GM21367 (cell line): ENCODE results near the gene TXN2.
"Not testable (repeated sequence)": the region's sequence is repeated elsewhere in the genome, so short reads cannot be mapped to it uniquely, and the experiment has no call there.

ENCODE experiments used
- ATAC-seq: cut with Tn5 transposase; IDR thresholded peaks from one replicate; pipeline ENCODE4 v1.9.1; 2021; ENCODE audit not compliant: unreplicated experiment

The TXN2 gene

GRCh38 chr22:36432592-36433317 is 48.7 kb downstream of the TXN2 start:
- no peak for ATAC-seq

- ATAC-seq, result no peak
Measured at GRCh38 chr22:36431977-36432376, 49.5 kb downstream of the TXN2 start.

DNA sequence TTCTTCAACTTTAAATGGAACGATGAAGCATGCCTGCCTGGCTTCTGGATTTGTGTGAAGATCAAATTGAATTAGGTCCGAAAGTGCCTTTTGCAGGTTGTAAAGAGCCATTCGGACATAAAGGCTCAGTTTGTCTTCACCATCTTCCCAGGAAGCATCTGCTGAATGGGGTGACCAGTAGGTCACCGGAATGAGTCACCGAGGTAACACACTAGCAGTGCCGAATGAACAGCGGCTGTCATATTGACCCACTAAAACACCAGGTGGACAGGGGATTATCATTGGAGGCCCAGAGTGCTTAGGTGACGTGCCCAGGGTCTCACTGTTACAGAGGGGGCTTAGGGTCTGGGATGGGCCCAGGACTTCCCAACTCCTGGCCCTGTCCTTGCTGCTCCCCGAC is 50.6 kb downstream of the TXN2 start:
- ATAC-seq, result no peak

- ATAC-seq, result not testable (repeated sequence)
Measured at GRCh38 chr22:36427952-36428351, 53.5 kb downstream of the TXN2 start.

GRCh38 chr22:36425977-36426523 is 55.4 kb downstream of the TXN2 start:
- no peak for ATAC-seq

DNA sequence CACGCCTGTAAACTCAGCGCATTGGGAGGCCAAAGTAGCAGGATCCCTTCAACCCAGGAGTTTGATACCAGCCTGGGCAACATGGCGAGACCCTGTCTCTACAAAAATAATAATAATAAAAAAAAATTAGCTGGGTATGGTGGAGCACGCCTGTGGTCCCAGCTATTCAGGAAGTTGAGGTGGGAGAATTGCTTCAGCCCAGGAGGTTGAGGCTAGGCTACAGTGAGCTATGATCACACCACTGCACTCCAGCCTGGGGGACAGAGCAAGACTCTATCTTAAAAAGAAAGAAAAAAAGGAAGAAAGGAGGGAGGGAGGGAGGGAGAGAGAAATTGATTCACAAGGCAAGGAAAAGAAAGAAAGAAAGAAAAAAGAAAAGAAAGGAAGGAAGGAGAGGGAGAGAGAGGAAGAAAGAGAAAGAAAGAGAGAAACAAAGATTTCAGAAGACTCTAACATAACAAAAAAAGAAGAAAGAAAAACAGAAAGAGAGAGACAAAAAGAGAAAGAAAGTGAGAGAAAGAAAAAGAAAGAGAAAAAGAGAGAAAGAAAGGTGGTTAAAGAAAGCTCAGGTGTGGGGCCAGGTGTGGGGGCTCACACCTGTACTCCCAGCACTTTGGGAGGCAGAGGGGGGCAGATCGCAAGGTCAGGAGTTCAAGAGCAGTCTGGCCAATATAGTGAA is 56.4 kb downstream of the TXN2 start:
- no peak for ATAC-seq

DNA sequence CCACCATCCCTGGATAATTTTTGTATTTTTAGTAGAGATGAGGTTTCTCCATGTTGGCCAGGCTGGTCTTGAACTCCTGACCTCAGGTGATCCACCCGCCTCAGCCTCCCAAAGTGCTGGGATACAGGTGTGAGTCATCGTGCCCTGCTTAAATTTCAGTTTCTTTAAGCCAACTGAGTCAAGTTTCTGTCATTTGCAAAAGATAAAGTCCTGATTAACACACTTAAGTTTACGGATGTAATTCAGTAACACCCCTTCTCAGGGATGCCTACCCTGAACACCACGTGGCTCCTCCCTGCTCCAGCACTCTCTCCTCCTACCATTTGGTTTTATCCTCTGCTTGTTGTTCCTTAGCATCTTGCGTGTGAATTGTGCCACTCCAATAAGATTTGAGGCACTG is 57.0 kb downstream of the TXN2 start:
- ATAC-seq, result not testable (repeated sequence)

DNA sequence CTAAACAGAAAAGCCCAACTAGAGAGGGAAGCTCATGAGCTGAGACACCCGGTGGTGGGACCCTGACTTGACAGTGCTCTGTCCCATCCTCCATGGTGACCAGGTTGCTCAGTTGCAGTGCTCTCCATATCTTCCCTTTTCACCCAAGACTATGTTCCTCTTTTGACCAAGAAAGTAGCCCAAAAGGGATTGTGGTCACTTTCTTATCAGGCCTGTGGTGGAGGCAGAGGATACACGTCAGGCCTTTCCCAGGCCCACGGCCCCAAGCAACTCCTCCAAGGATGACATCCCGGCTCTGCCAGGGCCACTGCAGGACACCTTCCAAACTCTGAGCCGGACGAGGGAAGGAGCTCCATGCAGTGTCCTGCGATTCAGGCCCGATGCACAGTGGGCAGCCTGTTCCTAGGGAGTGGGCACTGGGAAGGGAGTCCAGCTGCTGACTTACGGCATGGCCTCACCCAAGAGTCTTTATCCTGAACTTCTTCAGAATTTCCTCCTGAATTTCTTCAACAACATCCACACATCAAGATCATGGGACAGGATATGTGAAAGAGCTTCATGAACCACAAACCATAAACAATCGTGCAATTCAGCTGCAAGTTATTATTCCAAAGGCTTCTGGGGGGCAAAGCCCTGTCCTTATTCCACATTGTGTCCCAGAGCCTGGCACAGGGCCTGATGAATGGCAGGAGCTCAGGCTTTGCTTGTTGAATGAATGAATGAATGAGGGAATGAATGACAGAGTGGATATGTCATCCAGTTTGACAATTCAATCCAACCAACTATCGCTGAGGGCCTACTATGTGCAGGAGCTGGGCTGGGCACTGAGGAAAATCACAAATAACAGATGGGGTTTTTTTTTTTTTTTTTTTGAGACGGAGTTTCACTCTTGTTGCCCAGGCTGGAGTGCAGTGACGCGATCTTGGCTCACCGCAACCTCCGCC is 57.7 kb downstream of the TXN2 start:
- no peak for ATAC-seq

GRCh38 chr22:36422287-36423014 is 59.0 kb downstream of the TXN2 start:
- no peak for ATAC-seq

- ATAC-seq, result no peak
Measured at GRCh38 chr22:36419912-36420882, 61.2 kb downstream of the TXN2 start.

GRCh38 chr22:36419177-36419911 is 62.1 kb downstream of the TXN2 start:
- ATAC-seq, result no peak

- ATAC-seq, result no peak
Measured at GRCh38 chr22:36417281-36417686, 64.2 kb downstream of the TXN2 start.
